ENCODE data around the gene HUNK. TPM values are rescaled to one million over a fixed set of nuclear protein-coding genes. Genes with fewer than 3 reads are reported as not detected.

HUNK gene
- total RNA-seq, 1 experiment from 2014 or later, result 0.67 TPM

DNA sequence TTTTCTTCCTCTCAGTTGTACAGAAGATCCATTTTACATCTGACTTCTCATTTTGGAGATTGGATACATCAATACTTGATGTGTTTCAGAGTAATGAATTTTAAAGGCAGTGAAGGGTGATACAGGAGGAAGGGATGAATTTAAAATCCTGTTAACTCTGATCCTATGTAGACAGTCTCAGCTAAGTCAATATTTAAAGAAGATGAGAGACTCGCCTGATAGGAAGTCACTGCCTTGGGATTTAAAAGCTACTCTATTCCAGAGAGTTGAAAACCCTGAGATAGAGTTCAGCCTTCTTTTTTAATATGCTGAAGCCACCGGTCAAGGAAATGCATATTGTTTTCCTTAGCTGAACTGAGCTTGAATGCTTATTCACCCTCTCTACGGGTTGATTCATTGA, 42.7 kb downstream of the HUNK start:
- DNase-seq (ENCODE audit: extremely low read depth, low read depth), result no peak

DNA sequence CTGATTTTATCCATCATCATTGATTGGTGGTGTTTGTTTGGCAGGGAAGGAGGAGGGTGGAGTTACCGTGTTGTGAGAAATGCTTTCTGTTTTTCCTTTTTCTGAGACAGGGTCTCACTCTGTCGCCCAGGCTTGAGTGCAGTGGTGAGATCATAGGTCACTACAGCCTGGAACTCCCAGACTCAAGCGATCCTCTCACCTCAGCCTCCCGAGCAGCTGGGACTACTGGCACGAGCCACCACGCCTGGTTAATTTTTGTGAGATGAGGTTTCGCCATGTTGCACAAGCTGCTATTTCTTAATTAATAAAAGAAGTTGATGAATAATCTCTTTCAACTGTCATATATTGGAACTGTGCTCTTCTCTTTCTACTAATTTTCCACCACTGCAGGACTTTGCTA, 44.3 kb downstream of the HUNK start:
- DNase-seq (ENCODE audit: extremely low read depth, low read depth), result no peak

DNA sequence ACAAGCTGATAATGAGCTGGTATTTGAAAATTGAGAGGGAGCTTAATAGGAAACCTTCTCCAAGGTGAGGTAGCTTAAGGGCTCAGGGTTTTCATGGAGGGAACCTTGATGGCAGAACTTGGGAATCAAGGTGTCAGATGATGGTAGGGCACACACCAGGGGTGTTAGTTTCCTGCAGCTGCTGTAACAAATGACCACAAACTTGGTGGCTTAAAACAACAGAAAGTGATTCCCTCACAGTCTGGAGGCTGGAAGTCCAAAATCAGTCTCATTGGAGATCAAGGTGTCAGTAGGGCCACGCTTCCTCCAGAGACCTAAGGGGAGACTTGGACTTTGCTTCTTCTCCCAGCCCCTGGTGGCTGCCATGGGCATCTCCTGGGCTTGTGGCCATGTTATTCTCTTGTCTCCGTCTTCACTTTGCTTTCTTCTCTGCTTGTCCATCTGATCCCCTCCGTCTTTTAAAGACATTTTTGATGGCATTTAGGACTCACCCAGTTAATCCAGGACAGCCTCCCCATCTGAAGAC, 45.5 kb downstream of the HUNK start:
- DNase-seq (ENCODE audit: extremely low read depth, low read depth), result no peak

DNA sequence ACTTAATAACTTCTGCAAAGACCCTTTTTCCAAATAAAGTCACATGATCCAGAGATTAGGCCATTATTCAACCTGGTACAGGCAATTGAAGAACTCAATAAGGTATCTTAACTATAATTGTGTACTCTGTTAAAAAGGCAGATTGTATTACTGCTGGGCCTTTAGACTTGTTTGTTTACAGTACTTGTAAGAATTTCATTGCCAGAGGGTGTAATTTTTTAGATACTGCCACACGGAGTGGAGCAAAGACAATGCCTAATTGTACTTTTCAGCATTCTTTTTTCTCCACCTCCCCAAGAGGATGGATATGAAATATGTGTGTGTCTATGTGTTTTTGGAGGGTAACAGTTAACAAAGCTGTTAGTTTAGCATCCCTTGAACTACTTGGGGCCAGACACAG, 47.5 kb downstream of the HUNK start:
- no peak for DNase-seq (ENCODE audit: extremely low read depth, low read depth)

DNA sequence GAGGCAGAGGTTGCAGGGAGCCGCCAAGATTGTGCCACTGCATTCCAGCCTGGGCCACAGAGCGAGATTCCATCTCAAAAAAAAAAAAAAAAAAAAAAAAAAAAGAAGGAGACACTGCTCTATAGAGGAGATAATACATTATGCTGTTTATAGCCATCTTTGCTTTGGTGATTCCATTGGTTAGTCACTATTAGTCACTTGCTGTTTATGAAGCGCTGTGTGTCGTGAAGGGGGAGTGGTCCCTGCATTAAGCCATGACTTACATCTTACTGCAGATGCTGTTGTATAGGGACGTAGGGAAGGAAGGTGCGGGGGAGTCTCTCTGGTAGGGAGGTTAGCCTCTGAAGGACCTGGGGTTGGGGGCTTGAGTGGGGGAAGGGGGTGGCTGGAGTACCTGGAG, 48.3 kb downstream of the HUNK start:
- DNase-seq (ENCODE audit: extremely low read depth, low read depth), result no peak

DNA sequence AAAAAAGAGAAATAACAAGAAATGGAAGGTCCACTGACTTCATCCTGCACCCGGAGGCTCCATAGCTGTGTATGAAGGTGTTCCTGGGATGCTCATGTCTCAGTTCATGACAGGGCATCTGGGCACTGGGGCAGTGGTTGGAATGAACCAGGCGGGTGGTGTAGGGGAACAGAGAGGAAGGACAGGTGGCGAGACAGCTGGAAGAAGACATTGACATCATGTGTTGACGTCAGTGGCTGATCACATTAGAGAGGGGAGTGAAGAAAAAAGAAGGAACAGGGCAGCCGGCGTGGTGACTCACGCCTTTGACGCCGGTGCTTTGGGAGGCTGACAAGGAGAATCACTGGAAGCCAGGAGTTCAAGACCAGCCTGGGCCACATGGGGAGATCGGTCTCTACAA, 50.1 kb downstream of the HUNK start:
- DNase-seq (ENCODE audit: extremely low read depth, low read depth), result no peak

DNA sequence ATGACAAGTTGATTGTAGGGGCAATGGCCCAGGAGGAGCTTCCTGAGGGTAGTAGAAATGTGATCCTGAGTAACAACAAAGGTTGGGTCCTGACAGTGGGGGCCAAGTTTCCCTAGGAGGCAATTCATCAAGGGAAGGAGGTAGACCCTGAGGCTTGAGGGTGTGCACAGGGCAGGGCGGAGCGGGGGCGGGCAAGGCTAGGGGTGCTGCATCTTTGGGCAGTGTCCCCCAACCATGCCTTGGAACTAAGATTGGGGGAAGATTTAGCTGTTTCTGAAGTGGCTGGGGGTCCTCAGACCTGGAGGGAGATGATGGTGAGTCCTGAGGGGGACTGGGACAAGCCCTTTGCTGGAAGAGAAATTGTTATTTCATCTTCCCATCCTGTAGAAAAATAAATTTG, 50.9 kb downstream of the HUNK start:
- DNase-seq (ENCODE audit: extremely low read depth, low read depth), result no peak

DNA sequence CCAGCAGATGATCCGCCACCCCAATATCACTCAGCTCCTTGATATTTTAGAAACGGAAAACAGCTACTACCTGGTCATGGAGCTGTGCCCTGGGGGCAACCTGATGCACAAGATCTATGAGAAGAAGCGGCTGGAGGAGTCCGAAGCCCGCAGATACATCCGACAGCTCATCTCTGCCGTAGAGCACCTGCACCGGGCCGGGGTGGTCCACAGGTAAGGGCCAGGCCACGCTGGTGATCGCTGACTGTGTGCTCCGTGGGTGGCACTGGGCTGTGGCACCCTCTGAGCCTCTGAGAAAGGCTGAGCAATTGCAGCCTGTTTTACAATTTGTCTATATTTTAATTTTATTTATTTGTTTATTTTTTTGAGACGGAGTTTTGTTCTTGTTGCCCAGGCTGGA, 51.7 kb downstream of the HUNK start:
- no peak for DNase-seq (ENCODE audit: extremely low read depth, low read depth)

DNA sequence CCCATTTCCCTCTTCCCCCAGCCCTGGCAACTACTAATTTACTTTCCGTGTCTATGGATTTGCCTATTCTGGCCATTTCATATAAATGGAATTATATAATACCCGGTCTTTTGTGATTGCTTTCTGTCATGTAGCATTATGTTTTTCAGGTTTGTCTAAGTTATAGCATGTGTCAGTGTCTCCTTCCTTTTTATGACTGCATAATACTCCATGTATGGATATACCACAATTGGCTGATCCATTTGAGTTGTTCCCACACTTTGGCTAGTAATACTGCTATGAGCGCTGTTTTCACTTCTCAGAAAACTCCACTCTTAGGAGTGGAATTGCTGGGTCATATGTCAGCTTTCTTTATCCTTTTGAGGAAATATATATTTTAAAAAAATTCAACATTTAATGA, 53.7 kb downstream of the HUNK start:
- no peak for DNase-seq (ENCODE audit: extremely low read depth, low read depth)

DNA sequence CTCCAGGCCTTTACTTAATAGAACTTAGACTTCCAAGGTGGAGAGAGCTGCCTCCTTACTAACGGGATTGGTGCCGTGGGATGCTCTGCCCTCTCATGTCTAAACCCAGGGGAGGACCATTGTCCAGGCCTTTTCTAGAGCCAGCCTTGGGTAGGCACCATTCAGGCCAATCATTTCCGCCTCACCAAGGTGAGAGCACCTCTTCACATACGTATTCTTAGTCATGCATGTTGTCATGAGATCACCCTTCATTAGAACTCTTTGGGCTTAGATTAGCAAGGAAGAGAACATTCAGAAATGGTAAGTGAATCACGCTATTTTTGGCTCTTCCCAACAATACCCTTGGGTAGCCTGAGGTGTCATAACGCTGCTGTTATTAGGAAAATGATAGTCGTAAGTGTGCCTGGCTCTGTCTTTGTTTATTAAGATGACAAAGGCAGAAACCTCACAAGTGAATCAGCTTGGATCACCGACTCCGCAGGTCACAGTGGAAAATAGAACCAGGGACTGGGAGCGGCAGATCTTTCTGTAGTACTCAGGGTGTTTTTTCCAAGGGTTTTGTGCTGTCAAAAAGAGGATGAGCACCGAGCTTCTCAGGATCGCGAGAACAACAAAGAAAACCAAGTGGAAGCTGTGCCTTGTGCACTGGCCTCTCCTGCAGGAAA, 55.0 kb downstream of the HUNK start:
- no peak for DNase-seq (ENCODE audit: extremely low read depth, low read depth)

DNA sequence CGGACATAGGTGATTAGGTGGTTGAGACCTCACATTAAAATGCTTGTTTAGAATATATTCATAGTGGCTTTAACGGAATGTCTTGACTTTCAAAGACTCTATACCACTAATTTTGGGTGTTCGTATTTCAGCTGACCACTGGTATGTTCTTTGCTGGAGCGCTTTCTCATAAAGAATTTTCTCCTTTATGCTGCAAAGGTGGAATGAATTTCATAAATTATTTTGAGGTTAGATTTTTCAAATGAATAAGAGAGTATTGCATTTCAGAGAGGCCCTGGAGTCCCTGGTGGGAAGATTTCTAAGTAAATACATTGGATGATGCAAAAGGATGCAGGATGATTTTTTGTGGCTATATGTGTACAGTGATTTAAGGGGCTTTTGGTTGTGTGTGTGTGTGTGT, 55.8 kb downstream of the HUNK start:
- DNase-seq (ENCODE audit: extremely low read depth, low read depth), result no peak

DNA sequence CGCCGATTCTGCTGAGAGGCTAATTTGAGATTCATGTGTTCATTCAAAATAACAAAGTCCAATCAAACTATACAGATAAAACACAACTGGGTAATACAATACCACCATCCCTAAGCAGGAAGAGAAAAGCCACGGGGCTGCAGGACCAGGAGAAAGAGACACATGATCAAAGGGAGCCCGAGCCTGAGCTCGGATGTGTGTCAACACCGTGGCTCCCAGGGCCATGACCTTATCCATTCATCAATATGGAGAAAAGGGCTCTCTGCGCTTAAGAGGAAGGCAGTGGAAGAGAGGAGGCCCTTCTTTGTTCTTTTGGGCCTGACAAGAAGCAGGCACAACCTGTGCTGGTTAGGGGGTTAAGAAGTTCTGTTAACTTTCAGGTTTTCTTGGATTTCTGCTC, 56.7 kb downstream of the HUNK start:
- no peak for DNase-seq (ENCODE audit: extremely low read depth, low read depth)

DNA sequence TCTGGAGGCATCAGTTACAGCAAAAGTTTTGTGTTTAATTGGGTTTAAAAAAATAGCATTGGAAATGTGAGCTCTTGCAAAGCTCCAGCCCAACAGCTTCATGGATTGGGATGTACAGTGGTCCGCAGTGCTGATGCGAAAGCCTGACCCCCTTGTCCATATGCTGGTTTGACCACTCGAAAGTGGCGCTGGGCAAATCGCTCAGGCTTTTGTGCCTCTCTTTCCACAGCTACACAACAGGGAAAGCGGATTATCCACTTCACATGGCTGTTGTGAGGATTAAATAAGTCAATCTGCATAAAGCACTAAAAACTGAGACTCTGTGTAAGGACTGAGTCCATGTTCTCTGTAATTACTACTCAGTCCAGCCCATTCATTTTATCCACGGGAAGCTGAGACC, 57.2 kb downstream of the HUNK start:
- DNase-seq (ENCODE audit: extremely low read depth, low read depth), result no peak

DNA sequence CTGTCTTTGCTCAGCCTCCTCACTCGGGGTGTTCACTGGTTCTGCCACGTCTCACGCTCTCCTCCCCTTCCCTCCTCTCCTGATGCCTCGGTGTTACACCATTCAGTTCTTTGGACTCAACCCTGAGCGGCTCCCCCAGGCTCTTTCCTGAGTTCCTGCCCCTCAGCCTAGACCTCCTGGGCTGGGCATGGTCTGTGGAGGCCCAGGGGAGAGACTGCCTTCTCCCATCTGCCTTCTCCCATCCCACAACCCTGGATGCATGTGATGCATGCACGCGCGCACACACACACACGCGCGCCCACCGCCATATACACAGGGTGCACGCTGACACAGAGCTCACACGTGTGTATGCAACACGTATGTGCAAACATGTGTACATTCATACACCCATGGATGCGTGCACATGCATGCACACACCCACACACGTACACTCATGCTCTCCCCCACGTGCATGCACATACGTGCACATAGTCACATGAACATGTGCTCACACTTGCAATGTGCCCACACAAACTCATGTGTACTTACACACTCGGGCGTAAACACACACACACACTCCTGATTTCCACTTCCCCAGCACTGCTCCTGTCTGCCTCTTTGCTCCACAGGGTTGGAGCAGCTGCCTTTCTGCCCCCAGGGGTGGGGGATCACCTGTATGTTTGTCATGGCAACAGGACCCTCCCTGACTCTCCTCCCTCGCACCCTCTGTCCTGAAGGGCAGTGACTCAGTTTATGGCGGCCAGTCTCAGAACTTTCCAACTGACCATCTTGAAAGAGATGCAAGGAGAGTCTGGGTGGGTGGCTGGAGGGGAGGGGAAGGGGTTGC, 59.0 kb downstream of the HUNK start:
- DNase-seq (ENCODE audit: extremely low read depth, low read depth), result no peak

DNA sequence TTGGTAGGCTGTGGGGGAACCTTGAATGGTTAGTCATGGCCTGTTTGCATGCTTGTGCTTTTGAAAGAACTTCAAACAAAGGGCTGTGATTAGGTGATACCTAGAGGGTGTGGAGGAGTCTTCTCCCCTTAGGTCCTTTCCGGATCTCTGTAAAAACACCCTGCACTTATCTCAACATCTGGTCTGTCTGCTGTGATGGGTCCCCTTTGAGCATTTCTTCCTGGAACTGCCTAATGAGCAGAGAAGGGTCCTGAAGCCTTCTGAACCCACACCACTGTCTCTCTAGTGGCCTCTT, 59.6 kb downstream of the HUNK start:
- no peak for DNase-seq (ENCODE audit: extremely low read depth, low read depth)

DNA sequence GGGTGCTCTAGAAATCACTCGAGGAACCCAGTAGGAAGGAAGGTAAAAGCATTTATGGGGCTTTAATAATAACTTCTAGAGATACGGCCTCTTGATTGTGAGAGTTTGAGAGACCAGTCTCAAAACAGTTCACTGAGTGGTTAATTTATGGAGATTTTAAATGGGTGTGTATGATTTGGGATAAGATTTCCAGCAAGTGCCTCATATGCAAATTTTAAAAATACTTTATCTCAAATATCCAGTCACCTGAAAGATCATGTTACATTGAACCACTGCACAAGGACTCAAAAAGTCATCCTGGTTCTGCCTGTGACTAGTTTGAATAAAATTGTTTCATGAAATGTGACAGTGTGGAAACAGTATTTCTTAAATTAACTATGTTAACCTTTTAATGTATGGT, 64.5 kb downstream of the HUNK start:
- no peak for DNase-seq (ENCODE audit: extremely low read depth, low read depth)

DNA sequence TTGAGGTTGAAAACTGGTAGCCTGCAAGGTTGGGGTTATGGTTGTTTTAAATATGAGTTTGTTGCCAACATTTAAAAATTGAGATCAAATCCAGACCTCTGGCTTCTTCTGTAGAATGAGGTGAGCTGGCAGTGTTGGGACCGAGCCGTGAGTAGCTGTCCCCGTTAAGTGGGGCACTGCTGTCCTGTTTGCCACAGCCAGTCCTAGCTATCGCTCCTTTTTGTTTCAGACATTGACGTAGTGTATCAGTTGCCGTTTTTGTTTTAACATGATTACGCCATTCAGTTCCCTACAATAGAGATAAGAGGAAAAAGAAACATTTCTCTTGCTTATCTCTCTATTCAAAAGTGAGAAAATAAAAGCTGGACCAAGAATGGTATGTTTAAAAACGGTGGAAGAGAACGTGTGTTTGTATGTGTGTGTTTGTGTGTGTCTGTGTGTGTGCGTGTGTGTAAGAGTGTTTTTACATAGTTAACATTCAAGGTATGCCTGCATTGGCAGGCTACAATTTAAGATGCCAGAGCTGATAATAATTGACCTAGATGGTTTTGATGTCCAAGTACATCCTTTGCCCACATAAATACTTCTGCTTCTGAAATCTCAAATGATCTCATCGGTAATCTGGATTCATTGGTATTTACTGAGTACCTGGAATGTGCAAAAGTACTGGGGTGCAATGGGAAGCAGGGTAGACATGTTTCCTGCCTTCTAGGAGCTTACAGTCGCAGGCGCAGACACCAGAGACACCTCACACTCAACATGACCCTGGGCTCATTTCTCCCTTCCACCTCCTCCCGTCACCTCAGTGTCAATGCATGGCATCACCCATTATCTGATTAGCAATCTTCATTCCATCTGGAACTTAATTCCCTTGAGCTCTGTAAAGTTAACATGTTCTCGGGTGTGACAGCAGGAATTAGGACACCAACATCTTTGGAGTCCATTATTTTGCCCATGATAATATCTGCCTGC, 65.8 kb downstream of the HUNK start:
- no peak for DNase-seq (ENCODE audit: extremely low read depth, low read depth)

DNA sequence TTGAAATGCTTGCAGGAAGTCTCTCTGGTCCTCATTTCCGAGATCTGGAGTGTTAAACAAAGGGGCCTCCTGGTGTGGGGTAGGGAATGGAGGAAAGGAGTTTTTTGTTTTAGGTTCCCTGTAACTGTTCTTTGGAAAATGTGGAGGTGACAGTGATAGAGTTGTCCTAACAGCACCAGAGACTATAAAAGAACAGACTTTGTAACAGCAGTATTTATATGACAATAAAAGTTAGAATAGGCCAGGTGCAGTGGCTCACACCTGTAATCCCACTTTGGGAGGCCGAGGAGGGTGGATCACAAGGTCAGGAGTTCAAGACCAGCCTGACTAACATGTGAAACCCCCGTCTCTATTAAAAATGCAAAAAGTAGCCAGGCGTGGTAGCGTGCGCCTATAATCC, 68.9 kb downstream of the HUNK start:
- DNase-seq (ENCODE audit: extremely low read depth, low read depth), result no peak

DNA sequence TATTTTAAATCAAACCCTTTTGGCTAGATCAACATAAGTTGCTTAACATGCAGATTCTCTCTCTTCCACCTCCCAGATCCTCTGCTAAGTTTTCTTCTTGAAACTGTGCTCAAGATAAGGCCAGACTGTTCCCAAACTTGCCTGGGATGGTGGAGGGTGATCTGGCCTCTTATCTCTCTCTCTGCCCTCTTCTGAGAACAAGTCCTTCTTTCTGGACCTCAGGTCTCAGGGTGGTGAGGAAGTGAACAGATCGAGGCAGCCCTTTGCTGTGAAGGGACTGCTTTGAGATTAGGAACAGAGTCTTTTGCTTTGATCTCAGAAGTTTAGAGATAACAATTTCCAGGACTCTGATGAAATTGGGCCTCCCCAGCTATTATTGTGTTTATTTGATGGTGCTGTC, 70.7 kb downstream of the HUNK start:
- no peak for DNase-seq (ENCODE audit: extremely low read depth, low read depth)

DNA sequence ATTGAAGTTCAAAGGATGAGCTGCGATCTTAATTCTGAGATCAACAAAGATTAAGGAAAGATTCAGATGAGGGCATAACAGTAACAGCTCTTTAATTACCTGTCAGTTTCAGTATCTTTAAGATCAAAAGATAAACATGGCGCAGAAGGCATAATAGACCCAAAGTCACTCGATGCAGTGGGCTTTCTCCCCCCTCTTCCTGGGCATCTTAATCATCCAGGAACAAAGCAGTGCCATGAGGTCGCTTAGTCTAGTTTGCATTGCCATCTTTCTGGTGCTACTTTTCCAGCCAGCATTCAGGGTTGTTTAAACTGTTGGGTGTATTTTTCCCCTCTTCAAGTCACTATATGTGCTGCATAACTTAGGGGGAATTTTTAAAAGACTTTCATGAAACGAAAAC, 72.3 kb downstream of the HUNK start:
- DNase-seq (ENCODE audit: extremely low read depth, low read depth), result no peak

DNA sequence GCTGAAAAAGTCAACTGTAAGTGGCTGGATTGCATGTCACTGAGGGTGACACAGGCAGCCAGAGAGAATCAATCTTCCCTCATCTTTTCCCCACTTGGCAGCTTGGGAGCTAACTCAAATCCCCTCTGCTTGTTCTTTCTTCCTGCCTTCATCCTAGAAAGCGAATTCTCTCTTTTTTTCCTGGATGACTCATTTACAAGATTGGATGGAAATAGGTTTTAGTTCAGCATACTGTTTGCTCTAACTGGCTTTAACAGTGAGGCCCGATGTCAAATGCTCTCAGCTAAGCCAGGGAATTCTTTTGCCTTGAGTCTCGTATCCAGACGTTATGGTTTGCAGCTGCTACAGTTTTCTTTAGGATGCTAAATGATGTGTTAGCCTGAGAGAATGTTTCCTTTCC, 72.7 kb downstream of the HUNK start:
- no peak for DNase-seq (ENCODE audit: extremely low read depth, low read depth)

Measured in NCI-H460 (cell line).